Transverse colon (tissue), 4 donors: Measurements from ENCODE around the gene GAB2.

Experiments used
- EP300 ChIP-seq: sonication (generic); formaldehyde crosslinking; IDR thresholded peaks from one replicate; pipeline ENCODE4 v1.6.1; 2017; ENCODE audit warnings: antibody characterized with exemption, low read depth
- POLR2AphosphoS5 ChIP-seq, 3 donors: sonication (generic); formaldehyde crosslinking; IDR thresholded peaks; one replicate each; pipeline ENCODE4 v1.6.1; 2016; ENCODE audit warnings: antibody characterized with exemption in 3 of 3
- TF ChIP-seq, protein P1 (sequence below), 5 experiments: fragments of 200-600 bp in 3 of 5; fragments of 450-650 bp in 2 of 5; sonication (generic) in 3 of 5; IDR thresholded peaks; 1 replicate in 2 of 5; 2 replicates in 3 of 5; pipeline ENCODE4 v1.5.1; 2016 to 2017; ENCODE audit warnings: antibody characterized with exemption in 5 of 5, inconsistent platforms in 3 of 5, mild to moderate bottlenecking in 2 of 5, moderate library complexity in 1 of 5

DNA sequence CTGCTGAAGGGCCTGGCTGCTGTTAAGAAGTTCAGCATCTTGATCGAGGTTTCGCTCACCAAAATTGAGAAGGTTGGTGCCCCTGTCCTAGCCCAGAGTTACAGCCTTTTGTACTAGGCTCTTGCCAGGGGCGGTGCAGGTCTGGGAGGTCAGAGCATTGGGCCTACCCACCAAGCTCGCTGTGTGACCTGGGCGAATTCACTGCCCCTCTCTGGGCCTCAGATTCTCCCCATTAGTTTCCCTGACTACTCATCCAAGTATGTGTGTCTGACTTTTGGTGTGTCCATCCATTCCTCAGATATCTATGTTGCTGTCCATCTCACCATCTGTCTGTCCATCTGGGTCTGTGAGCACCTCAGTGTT is 218.0 kb downstream of the GAB2 start:
- TF ChIP-seq, protein P1, sequence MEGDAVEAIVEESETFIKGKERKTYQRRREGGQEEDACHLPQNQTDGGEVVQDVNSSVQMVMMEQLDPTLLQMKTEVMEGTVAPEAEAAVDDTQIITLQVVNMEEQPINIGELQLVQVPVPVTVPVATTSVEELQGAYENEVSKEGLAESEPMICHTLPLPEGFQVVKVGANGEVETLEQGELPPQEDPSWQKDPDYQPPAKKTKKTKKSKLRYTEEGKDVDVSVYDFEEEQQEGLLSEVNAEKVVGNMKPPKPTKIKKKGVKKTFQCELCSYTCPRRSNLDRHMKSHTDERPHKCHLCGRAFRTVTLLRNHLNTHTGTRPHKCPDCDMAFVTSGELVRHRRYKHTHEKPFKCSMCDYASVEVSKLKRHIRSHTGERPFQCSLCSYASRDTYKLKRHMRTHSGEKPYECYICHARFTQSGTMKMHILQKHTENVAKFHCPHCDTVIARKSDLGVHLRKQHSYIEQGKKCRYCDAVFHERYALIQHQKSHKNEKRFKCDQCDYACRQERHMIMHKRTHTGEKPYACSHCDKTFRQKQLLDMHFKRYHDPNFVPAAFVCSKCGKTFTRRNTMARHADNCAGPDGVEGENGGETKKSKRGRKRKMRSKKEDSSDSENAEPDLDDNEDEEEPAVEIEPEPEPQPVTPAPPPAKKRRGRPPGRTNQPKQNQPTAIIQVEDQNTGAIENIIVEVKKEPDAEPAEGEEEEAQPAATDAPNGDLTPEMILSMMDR (IDR thresholded peaks at IDR 0.05), result no peak
- TF ChIP-seq POLR2AphosphoS5 (IDR thresholded peaks at IDR 0.05) (no peak), EP300 (no peak)
